Glomerular visceral epithelial cell (primary cell): ENCODE results near the gene CLASP1.
A peak's percentile ranks its signal among the peaks of the same experiment; 100 is the strongest.
"Not testable (repeated sequence)": the region's sequence is repeated elsewhere in the genome, so short reads cannot be mapped to it uniquely, and the experiment has no call there.

Experiments used
- DNase-seq: peaks from one replicate; pipeline ENCODE4 v3.0.0-alpha.2; 2016; ENCODE audit errors: extremely low spot score

The CLASP1 gene

GRCh38 chr2:121582272-121582671, 67.0 kb downstream of the CLASP1 start:
- DNase-seq = no peak

DNA sequence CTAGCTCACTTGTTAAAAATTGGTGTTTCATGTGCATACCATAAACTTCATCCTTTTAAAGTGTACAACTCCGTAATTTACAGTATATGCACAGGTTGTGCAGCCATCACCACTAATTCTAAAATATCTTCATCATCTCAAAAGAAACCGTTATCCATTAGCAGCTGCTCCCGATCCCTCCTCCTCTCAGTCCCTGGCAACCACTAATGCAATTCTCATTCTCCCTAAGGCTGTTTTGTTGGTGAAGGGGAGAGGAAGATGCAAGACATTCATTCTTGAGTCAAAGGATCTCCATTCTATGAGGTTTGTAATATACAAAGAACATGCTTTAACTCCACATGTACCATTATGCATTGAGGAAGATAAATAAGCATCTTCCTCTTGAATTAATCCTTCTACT, 70.0 kb downstream of the CLASP1 start:
- DNase-seq = no peak

- no peak for DNase-seq
Measured at GRCh38 chr2:121577381-121577780, 71.9 kb downstream of the CLASP1 start.

DNA sequence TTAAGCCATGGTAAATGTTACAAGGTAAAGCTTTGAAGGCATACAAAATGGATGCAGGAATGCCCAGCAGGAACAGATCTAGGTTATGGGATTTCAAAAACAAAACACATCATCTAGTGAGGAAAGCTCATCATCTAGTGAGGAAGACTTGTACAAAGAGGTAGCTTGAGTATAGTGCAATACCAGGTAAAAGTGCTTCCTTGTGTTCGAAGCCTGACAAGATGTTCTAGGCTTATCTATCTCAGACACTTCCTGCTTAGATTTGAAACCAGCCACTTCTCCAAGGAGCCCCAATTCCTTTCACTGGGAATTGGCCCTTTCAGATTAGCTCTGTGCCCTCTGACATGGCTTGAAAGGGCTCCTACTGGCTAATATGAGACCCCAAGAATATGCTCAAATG, 73.0 kb downstream of the CLASP1 start:
- no peak for DNase-seq

DNA sequence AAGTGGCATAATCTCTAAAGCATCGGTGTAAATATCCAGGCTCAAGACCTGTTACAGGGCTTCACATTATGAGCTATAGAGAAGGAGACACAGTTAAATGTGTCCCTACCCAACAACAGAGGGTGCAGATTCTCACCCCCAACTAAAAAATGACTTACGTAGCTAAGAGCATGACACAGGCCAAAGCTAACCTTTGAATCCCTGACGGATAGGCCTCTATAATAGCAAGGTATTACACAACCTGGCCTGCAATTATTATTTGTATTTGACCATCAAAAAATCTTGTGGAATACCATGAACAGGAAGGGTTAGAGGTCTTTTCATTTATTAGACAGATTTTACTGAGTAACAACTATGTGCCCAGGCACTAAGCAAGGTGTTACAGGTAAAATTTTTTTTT, 73.5 kb downstream of the CLASP1 start:
- DNase-seq = no peak

GRCh38 chr2:121570667-121571055, 78.6 kb downstream of the CLASP1 start:
- no peak for DNase-seq

GRCh38 chr2:121570036-121570666, 79.1 kb downstream of the CLASP1 start:
- DNase-seq = peak; percentile 8

DNA sequence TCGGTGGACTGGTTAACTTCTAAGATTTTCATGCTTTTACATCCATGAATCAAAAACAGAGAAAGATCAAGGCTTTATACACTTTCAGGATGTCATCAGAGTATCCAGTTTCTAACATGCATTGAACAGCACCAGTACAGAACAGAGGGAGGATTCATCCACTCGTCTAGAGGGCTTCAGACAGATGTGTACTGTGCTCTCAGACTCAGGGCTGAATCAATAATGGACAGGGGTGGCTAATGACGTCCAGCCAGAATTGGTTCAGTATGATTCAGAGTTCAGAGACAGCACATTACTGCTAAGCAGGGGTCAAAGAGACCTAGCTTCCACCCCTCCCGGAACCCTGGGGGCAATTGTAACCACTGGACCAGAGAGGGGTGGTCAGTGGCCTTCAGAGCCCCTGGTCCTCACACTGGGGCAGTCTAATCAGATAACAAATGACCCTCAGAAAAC, 81.3 kb downstream of the CLASP1 start:
- no peak for DNase-seq

DNA sequence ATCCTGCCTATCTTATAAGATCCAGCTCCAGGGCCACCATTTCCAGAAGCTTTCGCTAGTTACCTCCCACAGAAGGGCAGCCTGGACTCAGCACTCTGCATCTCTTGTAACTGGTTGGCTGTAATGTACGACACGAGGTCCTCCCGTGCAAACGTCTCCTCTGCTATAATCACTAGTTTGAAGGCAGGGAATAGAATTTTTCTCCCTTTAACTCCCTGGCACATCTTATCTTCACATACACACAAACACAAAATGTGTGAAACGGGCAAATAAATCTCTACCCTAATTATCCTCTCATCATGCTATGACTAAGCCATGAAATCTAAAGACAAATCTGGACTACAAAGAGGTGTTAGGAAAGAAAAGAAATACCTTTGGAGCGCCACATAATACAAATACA, 81.8 kb downstream of the CLASP1 start:
- no peak for DNase-seq

GRCh38 chr2:121565389-121566250, 83.6 kb downstream of the CLASP1 start:
- DNase-seq = no peak

DNA sequence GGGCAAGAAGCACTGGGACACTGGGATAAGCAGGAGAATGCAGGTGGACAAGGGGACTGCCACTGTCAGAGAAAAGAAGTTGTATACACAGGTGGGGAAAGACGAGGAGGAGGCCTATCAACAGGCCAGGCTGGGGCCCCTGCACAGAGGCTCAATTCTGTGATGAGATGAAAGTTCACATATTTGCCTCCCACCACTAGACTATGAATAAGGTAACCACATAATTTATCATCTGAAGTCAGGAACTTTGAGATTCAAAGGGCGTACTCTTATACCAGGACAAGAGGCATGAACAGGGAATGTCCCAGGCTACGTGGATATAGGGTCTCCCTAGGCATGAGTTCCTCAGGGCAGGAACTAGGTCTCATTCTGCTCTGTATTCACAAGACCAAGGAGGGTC, 84.4 kb downstream of the CLASP1 start:
- DNase-seq = no peak

DNA sequence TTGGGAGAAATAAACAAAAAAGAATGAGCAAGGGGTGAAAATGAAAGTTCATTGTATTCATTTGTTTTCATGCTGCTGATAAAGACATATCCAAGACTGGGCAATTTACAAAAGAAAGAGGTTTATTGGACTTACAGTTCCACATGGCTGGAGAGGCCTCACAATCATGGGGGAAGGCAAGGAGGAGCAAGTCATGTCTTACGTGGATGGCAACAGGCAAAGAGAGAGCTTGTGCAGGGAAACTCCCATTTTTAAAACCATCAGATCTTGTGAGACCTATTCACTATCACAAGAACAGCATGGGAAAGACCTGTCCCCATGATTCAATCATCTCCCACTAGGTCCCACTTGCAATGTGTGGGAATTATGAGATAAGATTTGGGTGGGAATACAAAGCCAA, 85.5 kb downstream of the CLASP1 start:
- not testable (repeated sequence) for DNase-seq

DNA sequence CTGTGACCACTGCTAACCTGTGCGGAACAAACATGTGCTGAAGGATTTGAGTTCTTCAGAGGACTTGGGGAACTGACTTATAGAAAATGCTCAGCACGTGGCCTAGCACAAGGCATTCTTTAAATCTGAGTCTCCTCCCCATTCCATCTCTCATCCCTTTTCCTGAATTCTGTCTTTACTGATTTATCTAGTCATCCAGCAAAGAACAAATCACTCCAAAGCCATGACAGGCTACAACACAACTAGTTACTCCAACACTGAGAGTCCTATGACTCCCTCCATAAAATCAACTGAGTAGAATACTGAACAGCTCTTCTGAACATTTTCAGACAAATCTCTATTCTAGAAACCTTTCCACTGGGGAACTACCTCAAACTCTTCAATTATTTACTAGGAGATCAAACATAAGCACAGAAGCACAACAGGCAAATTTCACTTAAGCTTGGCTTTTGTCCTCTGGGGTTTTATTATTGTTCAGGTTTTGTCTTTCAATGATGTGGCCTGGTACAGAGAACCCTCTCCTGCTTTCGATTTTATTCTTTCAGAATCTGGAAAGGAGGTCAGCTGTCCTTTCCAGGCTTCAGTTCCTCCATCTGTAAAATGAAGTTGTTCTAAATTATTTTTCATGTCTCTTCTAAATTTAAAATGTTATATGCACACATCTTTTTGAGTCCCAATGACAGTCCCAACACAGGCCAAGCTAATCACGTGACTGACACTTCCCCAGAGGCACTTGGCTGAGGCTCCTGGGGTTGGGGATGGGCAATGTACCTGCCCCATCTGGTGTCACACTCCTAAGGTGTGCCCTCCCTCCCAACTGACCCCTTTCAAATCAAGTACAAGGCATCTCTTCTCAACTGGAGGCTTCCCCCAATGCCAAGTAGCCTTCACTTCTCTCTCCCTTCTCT, 86.7 kb downstream of the CLASP1 start:
- DNase-seq = no peak

- no peak for DNase-seq
Measured at GRCh38 chr2:121561617-121562268, 87.5 kb downstream of the CLASP1 start.

GRCh38 chr2:121558329-121558728, 90.9 kb downstream of the CLASP1 start:
- DNase-seq = no peak

- no peak for DNase-seq
Measured at GRCh38 chr2:121555008-121555407, 94.3 kb downstream of the CLASP1 start.

DNA sequence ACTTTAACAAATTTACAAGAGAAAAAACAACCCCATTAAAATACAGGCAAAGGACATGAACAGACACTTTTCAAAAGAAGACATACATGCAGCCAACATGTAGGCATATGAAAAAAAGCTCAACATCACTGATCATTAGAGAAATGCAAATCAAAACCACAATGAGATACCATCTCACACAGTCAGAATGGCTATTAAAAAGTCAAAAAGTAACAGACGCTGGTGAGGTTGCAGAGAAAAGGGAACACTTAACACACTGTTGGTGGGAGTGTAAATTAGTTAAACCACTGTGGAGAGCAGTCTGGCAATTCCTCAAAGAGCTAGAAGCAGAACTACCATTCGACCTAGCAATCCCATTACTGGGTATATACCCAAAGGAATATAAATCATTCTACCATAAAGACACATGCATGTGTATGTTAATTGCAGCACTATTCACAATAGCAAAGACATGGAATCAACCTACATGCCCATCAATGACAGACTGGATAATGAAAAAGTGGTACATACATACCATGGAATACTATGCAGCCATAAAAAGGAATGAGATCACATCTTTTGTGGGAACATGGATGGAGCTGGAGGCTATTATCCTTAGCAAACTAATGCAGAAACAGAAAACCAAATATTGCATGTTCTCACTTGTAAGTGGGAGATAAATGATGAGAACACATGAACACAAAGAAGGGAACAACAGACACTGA, 96.6 kb downstream of the CLASP1 start:
- DNase-seq = not testable (repeated sequence)

DNA sequence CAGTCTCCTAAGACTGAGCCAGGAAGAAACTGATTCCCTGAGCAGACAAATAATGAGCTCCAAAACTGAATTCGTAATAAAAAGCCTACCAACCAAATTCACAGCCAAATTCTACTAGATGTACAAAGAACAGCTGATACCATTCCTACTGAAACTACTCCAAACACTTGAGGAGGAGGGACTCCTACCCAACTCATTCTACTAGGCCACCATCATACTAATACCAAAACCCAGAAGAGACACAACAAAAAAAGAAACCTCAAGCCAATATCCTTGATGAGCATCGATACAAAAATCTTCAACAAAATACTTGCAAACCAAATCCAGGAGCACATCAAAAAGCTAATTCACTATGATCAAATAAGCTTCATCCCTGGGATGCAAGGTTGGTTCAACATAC, 98.6 kb downstream of the CLASP1 start:
- DNase-seq = no peak

GRCh38 chr2:121547646-121548045, 101.6 kb downstream of the CLASP1 start:
- no peak for DNase-seq

- no peak for DNase-seq
Measured at GRCh38 chr2:121545913-121546312, 103.3 kb downstream of the CLASP1 start.

- DNase-seq = no peak
Measured at GRCh38 chr2:121545257-121545656, 104.0 kb downstream of the CLASP1 start.
